Activated B cell treated with CpG ODN at 0.5 μM for 24 hours (primary cell): ENCODE results near the gene PEA15. TPM values are rescaled to one million over a fixed set of nuclear protein-coding genes. Genes with fewer than 3 reads are reported as not detected.

Experiments used
- ATAC-seq: fragments of 200-7000 bp; cut with Tn5 transposase; one replicate; pipeline ENCODE4 v1.10.0; 2021; ENCODE audit warnings: low read depth, mild to moderate bottlenecking, moderate library complexity
- CTCF ChIA-PET: fragments of 350-600 bp; sonication (Branson Sonifier 250); formaldehyde crosslinking; loops from one replicate; lab custom pipeline; 2021; ENCODE audit warnings: antibody characterized with exemption; lab: Charles Lee
- POLR2A ChIA-PET: fragments of 350-600 bp; sonication (Branson Sonifier 250); formaldehyde crosslinking; loops from one replicate; lab custom pipeline; 2021; ENCODE audit warnings: antibody characterized with exemption; lab: Charles Lee
- DNase-seq: peaks from one replicate; pipeline ENCODE4 v3.0.0; 2022
- H3K27ac Mint-ChIP-seq: one replicate; pipeline ENCODE4 v1.8.0; 2020; ENCODE audit warnings: mixed read lengths
- H3K27me3 Mint-ChIP-seq: one replicate; pipeline ENCODE4 v1.8.0; 2021; ENCODE audit warnings: mixed read lengths
- H3K36me3 Mint-ChIP-seq: one replicate; pipeline ENCODE4 v1.8.0; 2021; ENCODE audit warnings: low read depth, mixed read lengths
- H3K4me1 Mint-ChIP-seq: one replicate; pipeline ENCODE4 v1.8.0; 2021; ENCODE audit warnings: mixed read lengths
- H3K4me3 Mint-ChIP-seq: one replicate; pipeline ENCODE4 v1.8.0; 2020; ENCODE audit warnings: mild to moderate bottlenecking, mixed read lengths
- H3K9me3 Mint-ChIP-seq: one replicate; pipeline ENCODE4 v1.8.0; 2020; ENCODE audit warnings: mixed read lengths
- intact Hi-C: fragments of 100-400 bp; cut with micrococcal nuclease; formaldehyde crosslinking; loops from one replicate; pipeline ENCODE4 v1.15.1; 2024
- total RNA-seq: library from RNA; stranded (reverse); gene quantifications from 2 replicates; pipeline ENCODE4 v1.2.3, GENCODE V29; 2022
- TF ChIP-seq, protein P1 (sequence below): fragments of 200-600 bp; IDR thresholded peaks from one replicate; pipeline ENCODE4 v1.8.0; 2022; ENCODE audit warnings: antibody characterized with exemption, mild to moderate bottlenecking

PEA15 gene
- total RNA-seq, 1 donor from 2014 or later: 107 TPM

DNA sequence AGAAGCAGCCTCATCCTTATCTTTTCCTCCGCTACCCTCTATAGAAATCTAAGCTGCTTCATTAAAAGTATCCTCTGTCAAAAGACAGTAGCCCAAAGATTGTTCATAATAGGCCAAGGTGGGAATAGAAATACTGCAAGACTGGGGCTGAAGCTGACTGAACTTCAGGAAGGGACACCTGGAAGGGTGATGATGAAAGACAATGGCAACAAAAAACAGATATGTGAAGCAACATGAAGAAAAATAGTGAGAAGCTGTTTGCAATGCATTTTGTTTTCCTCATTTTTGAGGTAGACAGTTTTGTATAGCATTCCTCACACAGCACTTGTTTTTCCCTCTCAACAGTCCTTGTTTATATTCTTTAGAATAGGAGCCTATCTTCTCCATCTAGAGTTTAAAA lies 40.2 kb downstream of the PEA15 start:
- ChIA-PET POLR2A (no interaction called here), CTCF (interaction anchor here (0.9 to 1.2 kb wide), 2 partner anchors 46 to 52 kb away, joined by 3 to 5 read pairs; no protein-coding TSS in a partner anchor)
- TF ChIP-seq, protein P1, sequence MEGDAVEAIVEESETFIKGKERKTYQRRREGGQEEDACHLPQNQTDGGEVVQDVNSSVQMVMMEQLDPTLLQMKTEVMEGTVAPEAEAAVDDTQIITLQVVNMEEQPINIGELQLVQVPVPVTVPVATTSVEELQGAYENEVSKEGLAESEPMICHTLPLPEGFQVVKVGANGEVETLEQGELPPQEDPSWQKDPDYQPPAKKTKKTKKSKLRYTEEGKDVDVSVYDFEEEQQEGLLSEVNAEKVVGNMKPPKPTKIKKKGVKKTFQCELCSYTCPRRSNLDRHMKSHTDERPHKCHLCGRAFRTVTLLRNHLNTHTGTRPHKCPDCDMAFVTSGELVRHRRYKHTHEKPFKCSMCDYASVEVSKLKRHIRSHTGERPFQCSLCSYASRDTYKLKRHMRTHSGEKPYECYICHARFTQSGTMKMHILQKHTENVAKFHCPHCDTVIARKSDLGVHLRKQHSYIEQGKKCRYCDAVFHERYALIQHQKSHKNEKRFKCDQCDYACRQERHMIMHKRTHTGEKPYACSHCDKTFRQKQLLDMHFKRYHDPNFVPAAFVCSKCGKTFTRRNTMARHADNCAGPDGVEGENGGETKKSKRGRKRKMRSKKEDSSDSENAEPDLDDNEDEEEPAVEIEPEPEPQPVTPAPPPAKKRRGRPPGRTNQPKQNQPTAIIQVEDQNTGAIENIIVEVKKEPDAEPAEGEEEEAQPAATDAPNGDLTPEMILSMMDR: no peak
- H3K4me1 Mint-ChIP-seq: no peaks in the 10 kb centered on the region
- H3K27me3 Mint-ChIP-seq: no peaks in the 10 kb centered on the region
- H3K27ac Mint-ChIP-seq: no peak overlapping the region
- H3K9me3 Mint-ChIP-seq: no peaks in the 10 kb centered on the region
- DNase-seq (no peak), ATAC-seq (no peak)
- intact Hi-C loops: no loop called here
- H3K36me3 Mint-ChIP-seq: peaks cover 35% of the 10 kb centered on the region
- H3K4me3 Mint-ChIP-seq: no peak overlapping the region

DNA sequence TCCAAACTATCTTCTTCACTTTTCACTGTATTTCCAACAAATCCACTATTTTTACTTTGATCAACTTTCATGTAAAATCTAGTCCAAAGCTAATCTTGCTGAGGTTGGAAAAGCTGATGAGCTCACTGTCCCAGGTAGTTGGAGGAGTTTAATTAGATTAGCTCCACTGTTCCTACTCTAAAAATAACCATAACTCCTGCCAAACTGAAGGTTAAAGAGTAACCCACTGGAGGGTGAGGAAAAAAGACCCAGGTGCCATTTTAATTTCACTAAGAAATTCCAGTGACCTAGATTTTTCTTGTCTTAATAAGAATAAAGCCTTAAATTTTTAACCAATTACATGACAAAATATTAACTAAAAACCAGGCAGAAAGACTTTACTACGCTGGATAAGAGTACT lies 41.9 kb downstream of the PEA15 start:
- ATAC-seq (no peak), DNase-seq (no peak)
- CTCF ChIA-PET: no interaction called here
- H3K27ac Mint-ChIP-seq: no peak overlapping the region
- H3K4me3 Mint-ChIP-seq: no peak overlapping the region
- intact Hi-C loops: no loop called here
- POLR2A ChIA-PET: no interaction called here
- no peaks in the 10 kb centered on the region for H3K27me3 Mint-ChIP-seq
- TF ChIP-seq, protein P1: no peak
- no peaks in the 10 kb centered on the region for H3K9me3 Mint-ChIP-seq
- H3K36me3 Mint-ChIP-seq: peaks cover 38% of the 10 kb centered on the region
- H3K4me1 Mint-ChIP-seq: peaks cover 3% of the 10 kb centered on the region

DNA sequence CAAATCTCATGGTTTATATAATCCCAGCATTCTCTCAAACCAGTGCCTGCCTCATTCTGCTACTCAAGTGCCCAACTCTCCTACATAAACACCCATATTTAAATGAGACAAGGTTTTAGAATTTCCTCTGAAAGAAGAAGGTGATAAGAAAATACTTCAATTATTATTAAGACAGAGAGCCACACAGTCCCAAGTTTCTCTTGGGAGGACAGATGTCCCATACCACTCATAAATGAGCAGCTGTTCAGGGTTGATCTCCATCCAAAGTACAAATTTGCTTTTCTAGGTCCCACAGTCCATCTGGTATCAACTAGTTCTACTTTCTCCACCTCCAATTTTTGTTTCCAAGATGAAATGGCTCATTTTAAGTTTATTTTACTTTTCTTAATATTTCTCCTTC lies 45.8 kb downstream of the PEA15 start:
- ChIA-PET CTCF (interaction anchor here (0.8 to 7.1 kb wide), 11 partner anchors 11 to 165 kb away, joined by 4 to 109 read pairs (median 15); partner anchors contain the start of genes CASQ1 and IGSF8), POLR2A (interaction anchor here (1.6 kb wide), 1 partner anchor 150 kb away, joined by 4 read pairs; no protein-coding TSS in a partner anchor)
- Mint-ChIP-seq H3K27me3 (no peaks in the 10 kb centered on the region), H3K4me3 (no peak overlapping the region), H3K27ac (no peak overlapping the region), H3K9me3 (no peaks in the 10 kb centered on the region), H3K36me3 (peaks cover 32% of the 10 kb centered on the region), H3K4me1 (peaks cover 3% of the 10 kb centered on the region)
- ATAC-seq (no peak), DNase-seq (no peak)
- intact Hi-C loops: loop anchor here (5.0 kb wide), 1 partner anchor 41 kb away; no protein-coding TSS in a partner anchor
- TF ChIP-seq, protein P1: no peak

DNA sequence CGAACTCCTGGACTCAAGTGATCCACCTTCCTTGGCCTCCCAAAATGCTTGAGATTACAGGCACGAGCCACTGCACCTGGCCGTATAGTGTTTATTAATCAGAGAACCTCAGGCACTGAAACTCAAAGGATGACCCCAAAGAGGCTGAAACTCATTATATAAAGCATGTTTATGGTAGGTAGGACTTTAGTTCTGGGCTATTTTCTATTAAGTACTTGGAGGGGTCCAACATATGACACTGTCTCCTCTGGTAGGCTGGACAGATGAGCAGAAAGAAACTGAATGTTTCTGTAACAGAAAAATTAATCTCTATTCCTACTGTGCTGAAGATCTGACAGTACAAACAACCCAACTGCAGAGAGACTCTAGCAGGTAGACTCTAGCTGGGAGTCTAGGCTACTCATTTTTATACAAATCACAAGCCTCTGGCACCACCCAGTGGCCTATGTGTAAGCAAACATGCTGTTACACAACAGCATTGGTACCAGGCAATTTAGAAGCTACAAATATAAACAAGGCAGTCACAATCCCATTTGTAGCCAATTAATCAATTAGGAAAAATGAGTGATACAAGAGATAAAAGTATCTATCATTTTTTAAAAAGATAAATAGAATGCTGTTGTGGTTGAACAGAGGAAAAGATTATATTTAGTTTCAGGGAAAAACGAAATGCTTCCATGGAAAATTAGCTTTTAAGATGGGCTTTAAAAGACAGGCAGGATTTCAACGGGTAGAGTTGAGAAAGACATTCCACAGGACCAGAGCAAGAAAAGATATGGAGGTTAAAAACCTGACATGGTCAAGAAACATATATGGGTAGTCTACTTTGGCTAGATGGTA lies 46.7 kb downstream of the PEA15 start:
- Mint-ChIP-seq H3K4me1 (peaks cover 8% of the 10 kb centered on the region), H3K36me3 (peaks cover 35% of the 10 kb centered on the region), H3K27me3 (no peaks in the 10 kb centered on the region), H3K4me3 (no peak overlapping the region), H3K27ac (peak overlapping the region; percentile 50), H3K9me3 (no peaks in the 10 kb centered on the region)
- TF ChIP-seq, protein P1: peak; percentile 36
- ATAC-seq (peak; percentile 98), DNase-seq (no peak)
- ChIA-PET CTCF (interaction anchor here (0.5 to 7.1 kb wide), 40 partner anchors 8 to 928 kb away, joined by 3 to 109 read pairs (median 5); partner anchors contain the start of genes CASQ1, DCAF8, IGSF8 and PEX19), POLR2A (interaction anchor here (0.6 to 1.9 kb wide), 7 partner anchors 10 to 174 kb away, joined by 3 to 26 read pairs (median 4); partner anchors contain the start of gene DCAF8)
- intact Hi-C loops: loop anchor here (1.0 to 5.0 kb wide), 6 partner anchors 40 to 205 kb away; no protein-coding TSS in a partner anchor
